Cardiac fibroblast (primary cell): ENCODE measurements around the gene FES.

Experiments
- DNase-seq, 2 donors: peaks; one replicate each; pipeline versions ENCODE4 v3.0.0 to v3.0.0-alpha.2; 2010; ENCODE audit warnings: low read depth in 2 of 2
- H3K4me3 ChIP-seq, 2 donors: replicated peaks in 1 of 2; 1 replicate in 1 of 2; 2 replicates in 1 of 2; pipeline ENCODE4 v1.5.1; 2011; ENCODE audit warnings: low read depth in 2 of 2, low read length in 2 of 2, mild to moderate bottlenecking in 2 of 2, moderate library complexity in 1 of 2
- CTCF ChIP-seq: IDR thresholded peaks from one replicate; pipeline ENCODE4 v1.5.1; 2011; ENCODE audit warnings: low read depth, mild to moderate bottlenecking, low read length, inconsistent platforms

Gene FES

GRCh38 chr15:90910441-90911301, 26.4 kb downstream of the FES start:
- no peak for TF ChIP-seq CTCF
- DNase-seq: no peak
- no peak overlapping the region for H3K4me3 ChIP-seq

GRCh38 chr15:90911302-90911623, 27.0 kb downstream of the FES start:
- no peak for TF ChIP-seq CTCF
- no peak for DNase-seq
- no peak overlapping the region for H3K4me3 ChIP-seq

GRCh38 chr15:90911906-90912769, 27.8 kb downstream of the FES start:
- no peak for DNase-seq
- no peak overlapping the region for H3K4me3 ChIP-seq

GRCh38 chr15:90912770-90913075, 28.4 kb downstream of the FES start:
- H3K4me3 ChIP-seq: no peak overlapping the region
- no peak for TF ChIP-seq CTCF
- DNase-seq: no peak

More at GRCh38 chr15:90911906-90912769, 27.8 kb downstream of the FES start:
- no peak for TF ChIP-seq CTCF

- no peak for TF ChIP-seq CTCF
- no peak overlapping the region for H3K4me3 ChIP-seq
- no peak for DNase-seq
Observed at GRCh38 chr15:90913398-90913944, 29.2 kb downstream of the FES start.

- no peak for TF ChIP-seq CTCF
- DNase-seq: no peak
- H3K4me3 ChIP-seq: no peak overlapping the region
Observed at GRCh38 chr15:90914305-90915080, 30.2 kb downstream of the FES start.
